ENCODE results near the gene GSK3A.
A peak's percentile ranks its signal among the peaks of the same experiment; 100 is the strongest.

Gene GSK3A

GRCh38 chr19:42284591-42285341 lies 42.4 kb upstream of the GSK3A start (continued):
- TF ChIP-seq ZNF488 (tag by site-specific recombination; IDR thresholded peaks at IDR 0.05) (no peak), ZBTB21 (tag by site-specific recombination; IDR thresholded peaks at IDR 0.05) (peak; percentile 19; the same call in 1 of the 2 replicates), ZSCAN16 (tag by site-specific recombination; IDR thresholded peaks at IDR 0.05) (no peak), MZF1 (tag by site-specific recombination; IDR thresholded peaks at IDR 0.05; ENCODE audit: borderline replicate concordance) (no peak), ZNF394 (tag by site-specific recombination; IDR thresholded peaks at IDR 0.05; ENCODE audit: borderline replicate concordance) (no peak), ZSCAN4 (tag by site-specific recombination; IDR thresholded peaks at IDR 0.05) (no peak), HOXA7 (CRISPR knock-in tag; IDR thresholded peaks at IDR 0.05; ENCODE audit: borderline replicate concordance) (no peak), OVOL3 (tag by site-specific recombination; IDR thresholded peaks at IDR 0.05) (no peak), SP7 (tag by site-specific recombination; IDR thresholded peaks at IDR 0.05) (no peak; the same call in 1 of the 2 replicates), ZNF792 (tag by site-specific recombination; IDR thresholded peaks at IDR 0.05) (peak; percentile 35; the same call in 1 of the 2 replicates), ZNF157 (tag by site-specific recombination; IDR thresholded peaks at IDR 0.05) (no peak), SALL2 (tag by site-specific recombination; IDR thresholded peaks at IDR 0.05; ENCODE audit: borderline replicate concordance) (no peak), MYNN (tag by site-specific recombination; IDR thresholded peaks at IDR 0.05; ENCODE audit: borderline replicate concordance) (no peak), ZNF560 (tag by site-specific recombination; IDR thresholded peaks at IDR 0.05; ENCODE audit: borderline replicate concordance) (no peak), ZNF133 (tag by site-specific recombination; IDR thresholded peaks at IDR 0.05) (no peak), ZNF544 (tag by site-specific recombination; IDR thresholded peaks at IDR 0.05) (no peak), HIC1 (tag by site-specific recombination; IDR thresholded peaks at IDR 0.05) (no peak), ZBTB49 (tag by site-specific recombination; IDR thresholded peaks at IDR 0.05; ENCODE audit: low read depth) (no peak), GLI4 (tag by site-specific recombination; IDR thresholded peaks at IDR 0.05) (no peak), ZNF776 (tag by site-specific recombination; IDR thresholded peaks at IDR 0.05; ENCODE audit: borderline replicate concordance) (no peak), KLF17 (tag by site-specific recombination; IDR thresholded peaks at IDR 0.05) (peak; percentile 32; the same call in 1 of the 2 replicates), PRDM2 (tag by site-specific recombination; IDR thresholded peaks at IDR 0.05; ENCODE audit: borderline replicate concordance) (no peak), ZXDB (tag by site-specific recombination; IDR thresholded peaks at IDR 0.05) (peak; percentile 65), ZNF341 (tag by site-specific recombination; IDR thresholded peaks at IDR 0.05; ENCODE audit: low read depth) (peak; percentile 76), IKZF3 (tag by site-specific recombination; IDR thresholded peaks at IDR 0.05) (no peak), ZNF202 (tag by site-specific recombination; IDR thresholded peaks at IDR 0.05; ENCODE audit: borderline replicate concordance) (no peak)
